Heart right ventricle (tissue), 16 donors: ENCODE results near the gene RAB25. TPM values are rescaled to one million over a fixed set of nuclear protein-coding genes. Genes with fewer than 3 reads are reported as not detected.

Source experiments
- ATAC-seq, 8 donors: fragments of 200-7000 bp; cut with Tn5 transposase; one replicate each; pipeline ENCODE4 v1.9.1; 2020; ENCODE audit warnings: mild to moderate bottlenecking in 8 of 8, moderate library complexity in 8 of 8, moderate number of reproducible peaks in 1 of 8
- DNase-seq, 2 donors: peaks; one replicate each; pipeline ENCODE4 v3.0.0-alpha.2; 2020
- H3K27ac ChIP-seq, 10 donors: fragments of 200-600 bp; sonication (generic) in 2 of 10; one replicate each; pipeline versions ENCODE4 v1.5.0 to v1.8.0; 2020 to 2022; ENCODE audit warnings: mild to moderate bottlenecking in 3 of 10
- H3K27me3 ChIP-seq, 7 donors: fragments of 200-600 bp; one replicate each; pipeline ENCODE4 v1.8.0; 2021 to 2022; ENCODE audit warnings: mild to moderate bottlenecking in 2 of 7
- H3K36me3 ChIP-seq, 9 donors: fragments of 200-600 bp; sonication (generic) in 1 of 9; one replicate each; pipeline versions ENCODE4 v1.5.0 to v1.8.0; 2020 to 2022; ENCODE audit warnings: mild to moderate bottlenecking in 2 of 9
- H3K4me1 ChIP-seq, 9 donors: fragments of 200-600 bp; sonication (generic) in 1 of 9; one replicate each; pipeline versions ENCODE4 v1.5.0 to v1.8.0; 2020 to 2022; ENCODE audit warnings: mild to moderate bottlenecking in 4 of 9
- H3K4me3 ChIP-seq, 10 donors: fragments of 200-600 bp; sonication (generic) in 2 of 10; one replicate each; pipeline versions ENCODE4 v1.5.0 to v1.8.0; 2020 to 2022; ENCODE audit warnings: mild to moderate bottlenecking in 7 of 10, moderate library complexity in 2 of 10
- H3K9me3 ChIP-seq, 11 donors: fragments of 200-600 bp in 10 of 11; sonication (generic) in 2 of 11; one replicate each; pipeline versions ENCODE4 v1.5.0 to v1.8.0; 2013 to 2022; ENCODE audit warnings: mild to moderate bottlenecking in 2 of 11, control low read depth in 1 of 11, moderate library complexity in 1 of 11
- CTCF ChIP-seq, 9 donors: fragments of 200-600 bp; sonication (generic) in 2 of 9; IDR thresholded peaks; one replicate each; pipeline versions ENCODE4 v1.5.0 to v1.8.0; 2021 to 2022; ENCODE audit warnings: antibody characterized with exemption in 9 of 9, mild to moderate bottlenecking in 5 of 9, moderate library complexity in 1 of 9
- WGBS, 2 donors: extraction: QIAGEN DNeasy Blood & Tissue Kit; methylation state at CpG; one replicate each; pipeline ENCODE4 v1.1.7; 2013; ENCODE audit warnings: inconsistent platforms in 1 of 2; 5-methylcytosine and 5-hydroxymethylcytosine counted together
- intact Hi-C, 10 donors: fragments of 100-400 bp; cut with DNase I; formaldehyde crosslinking; loops; one replicate each; pipeline versions ENCODE4 v1.11.1 to v1.14.2; 2022
- polyA plus RNA-seq, 2 donors: library from polyadenylated mRNA; stranded (reverse); fragments of 200-250 nt; gene quantifications; one replicate each; pipeline ENCODE4 v1.2.3, GENCODE V29; 2013
- total RNA-seq, 10 donors: library from RNA; stranded (reverse); fragmentation: NEBNext Ultra II Directional in 3 of 10; extraction: Animal tissue kit (Norgen Biotek cat#: 25700) in 3 of 10; gene quantifications; one replicate each; pipeline versions ENCODE4 v1.2.1 to v1.2.4, GENCODE V29; 2021 to 2023
- donor health status: Arrhythmogenic right ventricular cardiomyopathy.
- donor health status: ischemic (EF 13 %, LVEDD 7.1; RV severe dilation, severe dysfunction).
- donor health status: healthy with polysubstance abuse.
- donor health status: DM: no; HTN: yes; CAD: no.
- donor health status: DM: no; HTN: no; CAD: no.
- donor health status: ischemic (EF 25% LVEDD 6.9; RV normal size, moderate dysfunction).
- donor health status: ischemic (EF 25% LVEDD 5.7; RV mildly dilated, moderate dysfunction).
- donor health status: healthy.
- donor health status: DM: yes; HTN: yes; CAD: no.
- donor health status: Ischemic cardiomyopathy.
- donor health status: ischemic (EF 35%, LVEDD 5.7; RV mildly dilated, moderate dysfunction).
- donor health status: nonischemic (EF 11% LVEDD 7.7; RV severe dilation, severe dysfunction).
- donor health status: DM: yes; HTN: yes; CAD: no.
- donor health status: PGD.
- donor health status: ischemic (EF 29% LVEDD 5.4; RV normal size, mild dysfunction).
- donor health status: nonischemic (EF 23%, LVEDD 6.1; RV moderate dilation, normal function).

Gene RAB25
- total and polyA plus RNA-seq, 12 donors: 0.17 to 0.50 TPM; not detected in 10

GRCh38 chr1:156103521-156103947 is 42.6 kb downstream of the RAB25 start:
- Histone ChIP-seq H3K4me1 (peaks cover 47 to 83% (median 71%) of the 10 kb centered on the region in 9 donors), H3K27ac (peak overlapping the region; percentile 79 to 98 (median 95)), H3K4me3 (peak overlapping the region in 2 of 10 donors; percentile 5 to 13), H3K27me3 (no peaks in the 10 kb centered on the region), H3K36me3 (no peaks in the 10 kb centered on the region), H3K9me3 (no peaks in the 10 kb centered on the region)
- intact Hi-C loops: no loop called here
- DNase-seq: peak in 1 of 2 donors; percentile 54
- 42 to 50% methylated on average over 9 of the region's 9 CpGs for WGBS, 2 donors
- peak in 6 of 8 donors; percentile 1 to 16 (median 2) for ATAC-seq
- TF ChIP-seq CTCF (IDR thresholded peaks at IDR 0.05): no peak

GRCh38 chr1:156104065-156104810 is 43.3 kb downstream of the RAB25 start:
- DNase-seq (peak; percentile 76 to 88), ATAC-seq (peak; percentile 66 to 80 (median 75))
- Histone ChIP-seq H3K36me3 (no peaks in the 10 kb centered on the region), H3K27ac (peak overlapping the region; percentile 79 to 98 (median 95)), H3K27me3 (no peaks in the 10 kb centered on the region), H3K4me1 (peaks cover 47 to 85% (median 71%) of the 10 kb centered on the region in 9 donors), H3K9me3 (no peaks in the 10 kb centered on the region), H3K4me3 (peak overlapping the region in 2 of 10 donors; percentile 5 to 13)
- WGBS, 2 donors: 26% methylated on average over 15 of the region's 15 CpGs
- TF ChIP-seq CTCF (IDR thresholded peaks at IDR 0.05): no peak
- intact Hi-C loops: no loop called here

- no peaks in the 10 kb centered on the region for H3K9me3 ChIP-seq
- peak overlapping the region; percentile 80 to 98 (median 95) for H3K27ac ChIP-seq
- intact Hi-C loops: no loop called here
- H3K27me3 ChIP-seq: no peaks in the 10 kb centered on the region
- no peaks in the 10 kb centered on the region for H3K36me3 ChIP-seq
- no peak for TF ChIP-seq CTCF (IDR thresholded peaks at IDR 0.05)
- DNase-seq (no peak), ATAC-seq (peak in 1 of 8 donors; percentile 5)
- H3K4me1 ChIP-seq: peaks cover 47 to 85% (median 71%) of the 10 kb centered on the region in 9 donors
- 53 to 59% methylated on average over 11 of the region's 11 CpGs for WGBS, 2 donors
- peak overlapping the region in 9 of 10 donors; percentile 22 to 54 (median 46) for H3K4me3 ChIP-seq
Measured at GRCh38 chr1:156104861-156105832, 44.2 kb downstream of the RAB25 start.
